ENCODE measurements around the gene RS1. TPM values are rescaled to one million over a fixed set of nuclear protein-coding genes. Genes with fewer than 3 reads are reported as not detected.

The RS1 gene
- total RNA-seq, 4 donors from 2014 or later = not detected

GRCh38 chrX:18639280-18639679 lies 32.6 kb downstream of the RS1 start:
- 93% methylated on average over 2 of the region's 2 CpGs for WGBS
- Histone ChIP-seq H3K27ac (replicated peaks in 1 of 4) (no peak overlapping the region), H3K4me1 (no peaks in the 10 kb centered on the region), H3K9me3 (no peaks in the 10 kb centered on the region), H3K4me3 (no peak overlapping the region), H3K36me3 (no peaks in the 10 kb centered on the region), H3K27me3 (no peaks in the 10 kb centered on the region)
- DNase-seq (ENCODE audit: extremely low spot score) = no peak
- TF ChIP-seq CTCF (IDR thresholded peaks at IDR 0.05) (no peak), POLR2A (IDR thresholded peaks at IDR 0.05; ENCODE audit: low read depth) (no peak), POLR2AphosphoS5 (IDR thresholded peaks at IDR 0.05) (no peak), EP300 (IDR thresholded peaks at IDR 0.05) (no peak)
- intact Hi-C loops (cut with DNase I) = no loop called here

- no peaks in the 10 kb centered on the region for H3K4me1 ChIP-seq
- H3K27me3 ChIP-seq = no peaks in the 10 kb centered on the region
- H3K27ac ChIP-seq (replicated peaks in 1 of 4) = no peak overlapping the region
- no peaks in the 10 kb centered on the region for H3K36me3 ChIP-seq
- no peak for DNase-seq (ENCODE audit: extremely low spot score)
- TF ChIP-seq EP300 (IDR thresholded peaks at IDR 0.05) = no peak
- no peak for TF ChIP-seq POLR2AphosphoS5 (IDR thresholded peaks at IDR 0.05)
- no peak for TF ChIP-seq CTCF (IDR thresholded peaks at IDR 0.05)
- no peak for TF ChIP-seq POLR2A (IDR thresholded peaks at IDR 0.05; ENCODE audit: low read depth)
- no peaks in the 10 kb centered on the region for H3K9me3 ChIP-seq
- WGBS = 72% methylated on average over 2 of the region's 2 CpGs
- intact Hi-C loops (cut with DNase I) = no loop called here
- no peak overlapping the region for H3K4me3 ChIP-seq
Measured at GRCh38 chrX:18638398-18638797, 33.5 kb downstream of the RS1 start.

GRCh38 chrX:18630934-18631333 lies 41.0 kb downstream of the RS1 start:
- WGBS = 85% methylated on average over 8 of the region's 8 CpGs
- Histone ChIP-seq H3K27me3 (no peaks in the 10 kb centered on the region), H3K4me1 (no peaks in the 10 kb centered on the region), H3K9me3 (no peaks in the 10 kb centered on the region), H3K4me3 (no peak overlapping the region), H3K36me3 (peaks cover 0 to 13% (median 3%) of the 10 kb centered on the region in 4 donors), H3K27ac (replicated peaks in 1 of 4) (no peak overlapping the region)
- no peak for DNase-seq (ENCODE audit: extremely low spot score)
- intact Hi-C loops (cut with DNase I) = no loop called here
- TF ChIP-seq EP300 (IDR thresholded peaks at IDR 0.05) = no peak
- TF ChIP-seq CTCF (IDR thresholded peaks at IDR 0.05) = no peak
- TF ChIP-seq POLR2A (IDR thresholded peaks at IDR 0.05; ENCODE audit: low read depth) = no peak
- TF ChIP-seq POLR2AphosphoS5 (IDR thresholded peaks at IDR 0.05) = no peak

GRCh38 chrX:18624599-18624998 lies 47.3 kb downstream of the RS1 start:
- no peaks in the 10 kb centered on the region for H3K9me3 ChIP-seq
- H3K36me3 ChIP-seq = peaks cover 0 to 21% (median 5%) of the 10 kb centered on the region in 4 donors
- WGBS = 80% methylated on average over 2 of the region's 2 CpGs
- no peaks in the 10 kb centered on the region for H3K4me1 ChIP-seq
- no peak for DNase-seq (ENCODE audit: extremely low spot score)
- H3K27me3 ChIP-seq = no peaks in the 10 kb centered on the region
- no peak for TF ChIP-seq EP300 (IDR thresholded peaks at IDR 0.05)
- TF ChIP-seq POLR2AphosphoS5 (IDR thresholded peaks at IDR 0.05) = no peak
- intact Hi-C loops (cut with DNase I) = no loop called here
- no peak overlapping the region for H3K4me3 ChIP-seq
- no peak overlapping the region for H3K27ac ChIP-seq (replicated peaks in 1 of 4)

GRCh38 chrX:18620349-18620748 lies 51.6 kb downstream of the RS1 start:
- Histone ChIP-seq H3K27me3 (no peaks in the 10 kb centered on the region), H3K9me3 (no peaks in the 10 kb centered on the region), H3K4me1 (no peaks in the 10 kb centered on the region), H3K4me3 (no peak overlapping the region), H3K27ac (replicated peaks in 1 of 4) (no peak overlapping the region), H3K36me3 (peaks cover 0 to 9% (median 0%) of the 10 kb centered on the region in 4 donors)
- 76% methylated on average over 8 of the region's 8 CpGs for WGBS
- TF ChIP-seq POLR2A (IDR thresholded peaks at IDR 0.05; ENCODE audit: low read depth) (no peak), POLR2AphosphoS5 (IDR thresholded peaks at IDR 0.05) (no peak), CTCF (IDR thresholded peaks at IDR 0.05) (no peak), EP300 (IDR thresholded peaks at IDR 0.05) (no peak)
- intact Hi-C loops (cut with DNase I) = no loop called here
- no peak for DNase-seq (ENCODE audit: extremely low spot score)
